OCI-LY3 (cell line): ENCODE measurements around the gene TUBA1A.

Experiments
- CTCF ChIP-seq: fragments of 200-600, 300-600 bp; sonication (generic); IDR thresholded peaks from 2 replicates; pipeline ENCODE4 v1.5.1; 2014; ENCODE audit warnings: antibody characterized with exemption, low read length, low read depth
- EZH2phosphoT487 ChIP-seq: fragments of 200-600 bp; shearing (Covaris generic); IDR thresholded peaks from 2 replicates; pipeline ENCODE4 v1.6.1; 2018; ENCODE audit warnings: antibody characterized with exemption, mixed run types, low read depth

GRCh38 chr12:49165114-49165513 is 23.8 kb downstream of the TUBA1A start:
- no peak for TF ChIP-seq CTCF
- TF ChIP-seq EZH2phosphoT487, result no peak
